Measurements from ENCODE around the gene TCF7L1. TPM values are rescaled to one million over a fixed set of nuclear protein-coding genes. Genes with fewer than 3 reads are reported as not detected.

The TCF7L1 gene
- total RNA-seq, 2 experiments from 2014 or later, result 0.07 TPM; not detected in 1

DNA sequence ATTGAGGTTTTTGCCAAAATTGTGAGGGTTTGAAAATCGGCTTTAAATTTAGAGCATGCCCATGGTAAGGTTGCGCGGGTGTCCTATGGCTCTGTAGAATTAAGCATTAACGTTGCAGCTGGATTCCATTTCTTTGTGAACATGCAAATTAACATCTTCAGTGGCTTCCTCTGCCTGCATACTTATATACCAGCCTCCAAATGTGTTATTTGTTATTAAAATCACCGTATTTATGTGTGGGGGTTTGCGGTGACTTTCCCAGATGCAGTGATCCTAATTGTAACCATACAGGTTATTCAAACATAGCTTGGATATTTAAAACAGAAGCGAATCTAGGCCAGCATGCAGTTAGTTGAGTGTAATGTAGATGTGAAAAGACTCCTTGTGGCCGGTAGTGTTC is 114.4 kb downstream of the TCF7L1 start:
- Mint-ChIP-seq H3K4me3 (no peak overlapping the region), H3K9me3 (ENCODE audit: low read depth) (no peaks in the 10 kb centered on the region), H3K27me3 (peaks cover 8% of the 10 kb centered on the region), H3K27ac (no peak overlapping the region), H3K36me3 (ENCODE audit: low read depth) (no peaks in the 10 kb centered on the region), H3K4me1 (peaks cover 2% of the 10 kb centered on the region)
- ChIA-PET POLR2A (no interaction called here), CTCF (interaction anchor here (0.6 to 1.4 kb wide), 3 partner anchors 19 to 685 kb away, joined by 3 read pairs; no protein-coding TSS in a partner anchor)
- intact Hi-C loops (cut with DNase I, micrococcal nuclease), result no loop called here
- DNase-seq (no peak), ATAC-seq (no peak)

DNA sequence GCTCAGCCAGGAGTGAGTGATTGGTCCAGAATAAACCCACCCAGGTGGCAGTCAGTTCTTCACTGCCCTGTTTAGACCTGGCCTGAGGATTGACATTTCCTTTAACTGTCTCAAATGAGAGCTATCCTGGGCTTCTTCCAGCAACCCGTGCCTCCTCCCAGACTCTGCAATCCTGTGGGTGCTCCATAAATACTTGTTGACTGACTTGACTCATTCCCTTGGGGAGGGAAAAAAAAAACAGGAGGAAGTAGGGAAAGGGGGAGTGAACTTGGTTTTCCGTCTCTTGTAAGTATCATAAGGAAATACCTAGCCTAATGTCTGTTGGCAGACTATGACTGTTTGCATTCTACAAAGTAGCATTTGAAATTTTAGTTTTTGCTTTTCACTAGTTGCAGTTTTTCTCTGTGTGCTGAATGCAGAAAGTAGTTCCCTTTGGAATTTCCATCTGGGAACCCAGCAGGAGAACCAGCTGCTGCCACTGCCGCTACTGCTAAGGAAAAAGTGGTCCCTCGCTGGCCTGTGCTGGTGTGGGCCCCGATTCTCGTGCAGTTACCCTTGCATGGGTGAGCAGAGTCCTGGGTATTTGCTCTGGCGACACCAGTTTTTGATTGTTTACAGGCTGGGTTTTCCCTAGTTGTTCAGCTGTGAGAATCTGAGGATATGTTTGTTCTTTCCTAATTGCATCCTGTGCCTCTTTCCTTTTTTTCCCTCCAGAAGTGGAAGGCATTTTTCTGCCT is 115.7 kb downstream of the TCF7L1 start:
- Mint-ChIP-seq H3K36me3 (ENCODE audit: low read depth) (no peaks in the 10 kb centered on the region), H3K4me1 (peaks cover 2% of the 10 kb centered on the region), H3K9me3 (ENCODE audit: low read depth) (no peaks in the 10 kb centered on the region), H3K4me3 (no peak overlapping the region), H3K27ac (no peak overlapping the region), H3K27me3 (peaks cover 6% of the 10 kb centered on the region)
- intact Hi-C loops (cut with DNase I, micrococcal nuclease), result no loop called here
- CTCF ChIA-PET, result no interaction called here
- DNase-seq, result no peak
- POLR2A ChIA-PET, result no interaction called here
- no peak for ATAC-seq

DNA sequence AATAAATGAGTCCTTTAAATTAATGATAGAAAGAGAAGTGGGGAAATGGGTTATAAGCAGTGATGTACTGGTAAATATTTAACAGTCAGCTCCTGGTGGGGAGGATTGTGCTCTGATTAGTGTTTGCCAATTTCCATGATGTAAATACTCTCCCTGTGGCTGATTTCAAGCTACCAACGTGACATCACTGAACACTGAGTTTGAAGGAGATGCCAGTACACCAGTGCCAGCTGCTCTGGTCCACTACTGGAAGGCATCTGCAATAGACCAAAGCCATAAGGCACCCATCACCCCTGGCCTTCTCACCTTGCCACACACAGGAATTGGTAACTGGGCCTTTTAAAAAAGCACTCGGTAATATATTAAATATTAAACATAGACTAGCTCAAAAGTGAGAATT is 116.9 kb downstream of the TCF7L1 start:
- ATAC-seq (no peak), DNase-seq (no peak)
- Mint-ChIP-seq H3K36me3 (ENCODE audit: low read depth) (no peaks in the 10 kb centered on the region), H3K4me3 (no peak overlapping the region), H3K4me1 (peaks cover 2% of the 10 kb centered on the region), H3K27me3 (no peaks in the 10 kb centered on the region), H3K27ac (no peak overlapping the region), H3K9me3 (ENCODE audit: low read depth) (no peaks in the 10 kb centered on the region)
- intact Hi-C loops (cut with DNase I, micrococcal nuclease), result loop anchor here in 1 of 2 experiments (1.0 kb wide), 1 partner anchor 9 kb away; no protein-coding TSS in a partner anchor
- ChIA-PET CTCF (no interaction called here), POLR2A (no interaction called here)

DNA sequence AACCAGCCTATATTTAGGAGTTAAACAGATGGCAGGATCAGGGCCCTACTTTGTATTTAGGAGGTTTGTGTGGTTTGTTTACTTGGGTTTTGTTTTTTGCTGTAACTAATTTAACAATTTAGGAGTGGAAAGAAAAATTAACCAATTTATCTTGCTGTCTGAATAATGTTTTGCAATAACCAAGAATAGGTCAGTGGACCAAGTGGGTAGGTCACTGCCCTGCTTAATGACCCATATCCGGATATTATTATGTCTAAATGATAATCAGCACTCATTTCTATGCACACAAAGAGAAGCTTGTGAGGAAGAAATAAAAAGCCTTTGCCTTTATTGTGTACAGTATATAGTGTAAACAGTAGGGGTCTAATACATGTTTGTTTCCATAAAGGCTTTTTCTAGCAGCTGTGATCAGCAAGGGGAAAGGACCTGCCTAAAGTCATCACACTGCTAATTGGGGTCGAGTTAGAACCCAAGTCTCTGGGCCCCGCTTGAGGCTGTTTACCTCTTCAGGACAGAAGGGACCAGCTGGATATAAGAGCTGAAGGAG is 118.0 kb downstream of the TCF7L1 start:
- Mint-ChIP-seq H3K4me1 (no peaks in the 10 kb centered on the region), H3K27me3 (no peaks in the 10 kb centered on the region), H3K36me3 (ENCODE audit: low read depth) (no peaks in the 10 kb centered on the region), H3K4me3 (no peak overlapping the region), H3K9me3 (ENCODE audit: low read depth) (no peaks in the 10 kb centered on the region), H3K27ac (no peak overlapping the region)
- intact Hi-C loops (cut with DNase I, micrococcal nuclease), result no loop called here
- ATAC-seq, result no peak
- ChIA-PET POLR2A (no interaction called here), CTCF (interaction anchor here (0.9 kb wide), 1 partner anchor 15 kb away, joined by 3 read pairs; no protein-coding TSS in a partner anchor)
- DNase-seq, result no peak

DNA sequence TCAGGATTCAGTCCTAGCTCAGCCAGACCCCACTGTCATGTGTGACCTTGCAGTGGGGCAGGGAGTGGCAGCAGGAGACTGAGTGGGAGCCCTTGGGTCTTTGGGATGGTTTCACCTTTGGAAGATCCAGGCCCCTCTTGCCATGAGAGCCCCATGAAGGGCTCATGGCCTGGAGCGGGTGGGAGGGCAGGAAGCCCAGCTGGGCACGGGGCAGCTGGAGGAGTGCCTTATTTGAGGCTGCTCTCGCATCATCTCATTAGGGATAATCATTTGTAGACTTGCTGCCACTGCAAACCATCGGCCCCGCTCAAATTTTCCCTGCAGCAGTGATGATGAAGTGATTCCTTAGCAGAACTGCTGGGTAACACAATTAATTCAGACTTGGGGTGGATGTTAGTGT is 120.7 kb downstream of the TCF7L1 start:
- DNase-seq (no peak), ATAC-seq (no peak)
- no peaks in the 10 kb centered on the region for H3K27me3 Mint-ChIP-seq
- H3K4me3 Mint-ChIP-seq, result no peak overlapping the region
- CTCF ChIA-PET, result interaction anchor here (0.7 to 0.9 kb wide), 2 partner anchors 11 to 495 kb away, joined by 3 to 4 read pairs; no protein-coding TSS in a partner anchor
- H3K9me3 Mint-ChIP-seq (ENCODE audit: low read depth), result no peaks in the 10 kb centered on the region
- H3K36me3 Mint-ChIP-seq (ENCODE audit: low read depth), result no peaks in the 10 kb centered on the region
- H3K27ac Mint-ChIP-seq, result no peak overlapping the region
- intact Hi-C loops (cut with DNase I, micrococcal nuclease), result no loop called here
- POLR2A ChIA-PET, result no interaction called here
- no peaks in the 10 kb centered on the region for H3K4me1 Mint-ChIP-seq

DNA sequence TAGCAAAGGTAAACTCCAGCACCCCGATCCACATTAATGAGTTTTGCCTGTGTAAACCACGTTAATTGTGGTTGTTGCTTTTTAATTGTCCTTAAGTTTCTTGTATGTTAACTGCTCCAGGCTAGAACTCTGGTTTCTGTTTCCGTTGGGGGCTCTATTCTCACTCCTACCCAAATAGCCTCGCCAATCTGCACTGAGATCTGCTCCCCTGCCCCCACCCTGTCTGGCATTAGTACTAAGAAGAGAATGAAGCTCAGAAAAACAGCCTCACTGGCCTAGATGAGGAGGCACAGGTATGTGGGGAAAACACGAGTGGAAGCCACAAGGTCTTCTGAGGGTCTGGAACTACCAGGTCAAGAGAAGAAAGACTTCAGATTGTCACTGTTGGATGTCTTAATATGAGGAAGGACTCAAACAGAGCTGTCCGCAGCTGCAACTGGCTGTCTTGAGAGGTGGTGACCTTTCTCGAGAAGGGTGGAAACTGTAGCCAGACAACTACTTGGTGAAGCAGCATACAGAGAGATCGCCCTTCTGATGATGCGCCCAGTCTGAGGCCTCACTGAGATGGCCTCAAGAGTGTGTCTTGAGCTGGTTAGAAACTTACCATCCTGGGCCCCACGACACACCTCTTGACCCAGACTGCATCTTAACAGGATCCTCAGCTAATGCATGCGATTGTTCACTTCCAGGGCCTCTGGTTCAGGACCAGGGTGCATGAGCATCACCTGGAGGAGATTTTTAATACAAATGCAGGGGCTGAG is 121.5 kb downstream of the TCF7L1 start:
- ChIA-PET POLR2A (no interaction called here), CTCF (interaction anchor here (0.5 to 0.6 kb wide), 2 partner anchors 44 to 249 kb away, joined by 3 to 4 read pairs; no protein-coding TSS in a partner anchor)
- intact Hi-C loops (cut with DNase I, micrococcal nuclease), result no loop called here
- no peaks in the 10 kb centered on the region for H3K27me3 Mint-ChIP-seq
- DNase-seq, result no peak
- H3K9me3 Mint-ChIP-seq (ENCODE audit: low read depth), result no peaks in the 10 kb centered on the region
- no peak overlapping the region for H3K4me3 Mint-ChIP-seq
- ATAC-seq, result no peak
- H3K4me1 Mint-ChIP-seq, result no peaks in the 10 kb centered on the region
- H3K36me3 Mint-ChIP-seq (ENCODE audit: low read depth), result no peaks in the 10 kb centered on the region
- no peak overlapping the region for H3K27ac Mint-ChIP-seq

DNA sequence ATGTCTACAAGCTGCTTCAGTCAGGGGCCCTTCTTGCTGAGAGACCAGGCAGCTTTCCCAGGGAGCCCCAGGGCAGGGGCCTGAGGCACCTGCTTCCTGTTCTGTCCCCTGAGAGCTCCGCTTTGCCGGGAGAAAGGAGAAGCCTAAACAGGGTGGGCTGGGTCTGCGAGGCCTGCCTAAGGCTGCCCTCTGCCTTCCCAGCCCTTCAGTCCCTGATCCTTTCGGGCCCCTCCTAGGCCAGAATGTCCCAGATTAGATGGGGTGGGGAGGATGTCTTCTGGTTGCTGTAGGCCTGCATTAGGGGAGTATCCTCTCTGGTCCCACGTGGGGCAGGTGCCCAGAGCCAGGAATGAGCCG is 122.2 kb downstream of the TCF7L1 start:
- CTCF ChIA-PET, result interaction anchor here (0.6 to 0.8 kb wide), 2 partner anchors 43 to 46 kb away, joined by 3 to 4 read pairs; no protein-coding TSS in a partner anchor
- ATAC-seq, result no peak
- DNase-seq, result no peak
- Mint-ChIP-seq H3K36me3 (ENCODE audit: low read depth) (no peaks in the 10 kb centered on the region), H3K9me3 (ENCODE audit: low read depth) (no peaks in the 10 kb centered on the region), H3K4me1 (no peaks in the 10 kb centered on the region), H3K27me3 (no peaks in the 10 kb centered on the region), H3K4me3 (no peak overlapping the region), H3K27ac (no peak overlapping the region)
- intact Hi-C loops (cut with DNase I, micrococcal nuclease), result no loop called here
- POLR2A ChIA-PET, result no interaction called here

DNA sequence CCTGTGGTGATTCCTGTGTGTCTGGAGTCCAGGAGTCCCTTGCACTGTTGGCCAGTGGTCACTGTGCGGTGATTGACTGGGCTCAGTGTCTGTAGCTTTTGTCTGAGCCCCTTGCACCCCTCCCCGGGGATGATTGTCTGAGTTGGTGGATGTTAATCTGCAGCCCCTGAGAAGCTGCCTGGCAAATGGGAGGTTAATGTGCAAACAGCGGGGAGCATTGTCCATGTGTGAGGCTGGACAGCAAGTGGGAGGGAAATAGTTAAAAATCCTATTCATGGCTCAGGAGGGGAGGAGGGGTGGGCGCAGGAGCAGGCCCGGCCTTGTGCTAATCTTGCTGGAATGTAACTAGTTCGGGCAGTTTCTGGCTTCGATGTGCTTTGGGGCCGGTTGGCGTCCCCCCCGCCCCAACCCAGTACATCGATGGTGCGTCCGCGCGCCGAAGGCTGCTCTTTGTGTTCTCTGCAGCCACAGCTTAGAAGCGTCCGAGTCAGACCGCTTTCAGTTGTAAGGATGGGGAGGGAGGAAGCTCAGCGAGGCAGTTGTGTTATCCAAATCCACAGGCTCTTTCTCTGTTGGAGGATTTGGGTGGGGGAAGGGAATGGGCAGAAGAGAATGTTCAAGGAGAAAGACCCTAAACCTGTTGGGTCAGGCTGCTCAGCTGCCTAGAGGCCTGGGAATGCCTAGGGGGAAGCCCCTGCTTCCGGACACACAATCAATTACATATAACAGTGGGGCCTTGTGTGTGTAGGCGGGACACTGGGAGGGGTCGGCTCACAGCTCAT is 122.8 kb downstream of the TCF7L1 start:
- no peaks in the 10 kb centered on the region for H3K9me3 Mint-ChIP-seq (ENCODE audit: low read depth)
- DNase-seq (no peak), ATAC-seq (no peak)
- ChIA-PET POLR2A (no interaction called here), CTCF (interaction anchor here (0.8 to 2.0 kb wide), 2 partner anchors 10 to 45 kb away, joined by 4 to 8 read pairs; no protein-coding TSS in a partner anchor)
- H3K27ac Mint-ChIP-seq, result no peak overlapping the region
- intact Hi-C loops (cut with DNase I, micrococcal nuclease), result no loop called here
- H3K4me1 Mint-ChIP-seq, result no peaks in the 10 kb centered on the region
- H3K36me3 Mint-ChIP-seq (ENCODE audit: low read depth), result no peaks in the 10 kb centered on the region
- no peaks in the 10 kb centered on the region for H3K27me3 Mint-ChIP-seq
- no peak overlapping the region for H3K4me3 Mint-ChIP-seq

DNA sequence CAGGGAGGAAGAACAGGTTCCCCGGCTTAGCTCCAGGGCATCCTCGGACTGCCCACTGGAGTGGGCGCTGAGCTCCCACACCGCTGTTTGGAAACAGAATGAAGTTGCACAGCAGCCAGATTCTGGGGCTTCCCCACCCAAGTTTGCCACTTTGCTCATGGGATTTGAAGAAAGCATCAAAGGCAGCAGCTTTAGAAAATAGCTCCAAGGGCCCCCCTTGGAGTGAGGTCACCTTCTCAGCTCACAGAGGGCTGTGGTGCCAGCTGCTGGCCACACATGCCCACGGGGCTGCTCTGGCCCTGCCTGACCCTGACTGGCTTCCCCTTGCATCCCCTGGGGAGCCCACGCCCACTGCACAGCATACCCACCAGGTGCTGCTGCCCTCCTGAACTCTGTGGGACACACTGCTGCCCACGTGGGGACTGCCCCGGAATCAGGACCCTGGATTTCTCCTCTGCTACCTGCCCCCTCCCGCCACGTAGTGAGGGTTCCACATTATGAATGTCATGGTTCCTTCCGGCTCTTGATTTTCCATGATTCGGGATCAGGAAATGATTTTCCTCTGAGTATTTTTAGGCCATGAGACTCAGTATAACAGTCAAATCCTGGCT is 124.3 kb downstream of the TCF7L1 start:
- Mint-ChIP-seq H3K9me3 (ENCODE audit: low read depth) (no peaks in the 10 kb centered on the region), H3K27ac (no peak overlapping the region), H3K27me3 (no peaks in the 10 kb centered on the region), H3K4me1 (no peaks in the 10 kb centered on the region), H3K36me3 (ENCODE audit: low read depth) (no peaks in the 10 kb centered on the region), H3K4me3 (no peak overlapping the region)
- intact Hi-C loops (cut with DNase I, micrococcal nuclease), result no loop called here
- no peak for DNase-seq
- ChIA-PET POLR2A (no interaction called here), CTCF (interaction anchor here (0.7 to 2.0 kb wide), 3 partner anchors 9 to 521 kb away, joined by 3 to 8 read pairs (median 4); no protein-coding TSS in a partner anchor)
- ATAC-seq, result no peak

DNA sequence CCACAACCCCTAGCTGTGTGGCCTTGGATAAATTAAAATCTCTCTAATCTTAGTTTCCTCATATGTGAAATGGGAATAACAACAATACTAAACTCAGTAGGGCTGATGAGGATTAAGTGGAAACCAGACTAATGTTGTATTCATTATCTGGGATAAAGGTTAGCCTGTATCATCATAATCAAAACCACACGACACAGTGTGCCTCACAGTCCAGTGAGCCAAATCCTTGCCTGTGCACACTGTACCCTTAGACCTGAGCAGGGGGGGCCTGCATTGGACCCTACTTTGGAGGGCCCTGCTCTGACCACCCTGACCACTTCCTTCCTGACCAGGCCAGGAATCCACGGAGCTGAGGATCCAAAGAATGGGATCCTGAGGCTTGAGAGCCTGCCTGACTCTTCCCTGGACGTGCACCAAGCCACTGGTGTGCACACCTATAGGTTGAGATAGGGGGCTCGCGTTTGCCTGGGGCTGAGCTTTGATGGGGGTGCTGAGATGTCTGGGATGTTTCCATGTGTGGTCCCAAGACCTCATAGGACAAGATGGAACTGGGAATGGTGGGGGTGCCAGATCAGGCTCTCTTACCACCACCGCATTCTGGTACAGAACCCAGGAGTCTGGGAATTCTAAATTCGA is 124.9 kb downstream of the TCF7L1 start:
- ATAC-seq (no peak), DNase-seq (no peak)
- POLR2A ChIA-PET, result no interaction called here
- no peak overlapping the region for H3K4me3 Mint-ChIP-seq
- CTCF ChIA-PET, result interaction anchor here (0.8 to 2.0 kb wide), 2 partner anchors 8 to 520 kb away, joined by 4 to 8 read pairs; no protein-coding TSS in a partner anchor
- no peaks in the 10 kb centered on the region for H3K4me1 Mint-ChIP-seq
- H3K9me3 Mint-ChIP-seq (ENCODE audit: low read depth), result no peaks in the 10 kb centered on the region
- no peaks in the 10 kb centered on the region for H3K36me3 Mint-ChIP-seq (ENCODE audit: low read depth)
- no peaks in the 10 kb centered on the region for H3K27me3 Mint-ChIP-seq
- no peak overlapping the region for H3K27ac Mint-ChIP-seq
- intact Hi-C loops (cut with DNase I, micrococcal nuclease), result no loop called here

Measured in activated CD4-positive, alpha-beta T cell treated with anti-CD3 and anti-CD28 coated beads for 36 hours (primary cell).